Astrocyte (in vitro differentiated cells and primary cell): ENCODE results near the gene ACD. TPM values are rescaled to one million over a fixed set of nuclear protein-coding genes. Genes with fewer than 3 reads are reported as not detected.

ENCODE experiments used
- DNase-seq: peaks from one replicate; pipeline ENCODE4 v3.0.0-alpha.2; 2010; ENCODE audit warnings: low read depth
- FAIRE-seq: peaks from 2 replicates; lab custom pipeline; 2011; peaks lifted over from hg19 to GRCh38; lab: Jason Lieb, UNC
- H2AFZ ChIP-seq: 2 replicates; pipeline ENCODE4 v1.6.0; 2012; ENCODE audit warnings: low read depth, low read length, inconsistent platforms
- H3K27ac ChIP-seq: 2 replicates; pipeline ENCODE4 v1.5.1; 2011; ENCODE audit warnings: low read depth, low read length, inconsistent platforms
- H3K27me3 ChIP-seq: 2 replicates; pipeline ENCODE4 v1.6.0; 2011; ENCODE audit warnings: low read length, inconsistent platforms; ENCODE audit not compliant: insufficient read depth
- H3K36me3 ChIP-seq: 2 replicates; pipeline ENCODE4 v1.5.1; 2011; ENCODE audit warnings: low read length, inconsistent platforms; ENCODE audit not compliant: insufficient read depth
- H3K4me1 ChIP-seq: 2 replicates; pipeline ENCODE4 v1.5.1; 2011; ENCODE audit warnings: low read length, inconsistent platforms; ENCODE audit not compliant: insufficient read depth
- H3K4me2 ChIP-seq: 2 replicates; pipeline ENCODE4 v1.6.0; 2012; ENCODE audit warnings: low read length, inconsistent platforms
- H3K4me3 ChIP-seq: 2 replicates; pipeline ENCODE4 v1.5.1; 2011; ENCODE audit warnings: low read depth, mild to moderate bottlenecking, low read length, inconsistent platforms; ENCODE audit not compliant: insufficient read depth
- H3K79me2 ChIP-seq: 2 replicates; pipeline ENCODE4 v1.6.0; 2012; ENCODE audit warnings: mild to moderate bottlenecking, low read length, inconsistent platforms; ENCODE audit not compliant: insufficient read depth
- H3K9ac ChIP-seq: 2 replicates; pipeline ENCODE4 v1.6.0; 2012; ENCODE audit warnings: mild to moderate bottlenecking, low read length, inconsistent platforms
- H3K9me3 ChIP-seq: 2 replicates; pipeline ENCODE4 v1.5.1; 2012; ENCODE audit warnings: low read depth, mild to moderate bottlenecking, low read length, inconsistent platforms; ENCODE audit not compliant: insufficient read depth
- H4K20me1 ChIP-seq: 2 replicates; pipeline ENCODE4 v1.6.0; 2012; ENCODE audit warnings: low read length, inconsistent platforms; ENCODE audit not compliant: insufficient read depth
- H3K27ac Mint-ChIP-seq: one replicate; pipeline ENCODE4 v1.8.0; 2021; ENCODE audit warnings: mild to moderate bottlenecking, mixed read lengths; ENCODE audit not compliant: unreplicated experiment
- H3K27me3 Mint-ChIP-seq: one replicate; pipeline ENCODE4 v1.8.0; 2021; ENCODE audit warnings: low read depth, mixed read lengths; ENCODE audit not compliant: unreplicated experiment
- H3K36me3 Mint-ChIP-seq: one replicate; pipeline ENCODE4 v1.8.0; 2021; ENCODE audit warnings: low read depth, mixed read lengths; ENCODE audit not compliant: unreplicated experiment
- H3K4me1 Mint-ChIP-seq: one replicate; pipeline ENCODE4 v1.8.0; 2021; ENCODE audit warnings: low read depth, mixed read lengths; ENCODE audit not compliant: unreplicated experiment
- H3K4me3 Mint-ChIP-seq: one replicate; pipeline ENCODE4 v1.8.0; 2021; ENCODE audit warnings: mild to moderate bottlenecking, moderate library complexity, mixed read lengths; ENCODE audit not compliant: unreplicated experiment
- H3K9me3 Mint-ChIP-seq: one replicate; pipeline ENCODE4 v1.8.0; 2021; ENCODE audit warnings: mild to moderate bottlenecking, mixed read lengths; ENCODE audit not compliant: unreplicated experiment
- EZH2 ChIP-seq: IDR thresholded peaks from 2 replicates; pipeline ENCODE4 v1.6.1; 2012; ENCODE audit warnings: mild to moderate bottlenecking, low read length, inconsistent platforms; ENCODE audit not compliant: insufficient read depth
- total RNA-seq: library from RNA; stranded (reverse); gene quantifications from 2 replicates; pipeline ENCODE4 v1.2.1, GENCODE V29; 2021
- TF ChIP-seq, protein P1 (sequence below): IDR thresholded peaks from 2 replicates; pipeline ENCODE4 v1.5.1; 2011; ENCODE audit warnings: low read depth, mild to moderate bottlenecking, inconsistent platforms, low read length, moderate library complexity; ENCODE audit not compliant: insufficient read depth

The ACD gene
- total RNA-seq, 1 donor from 2014 or later = 11.8 TPM

DNA sequence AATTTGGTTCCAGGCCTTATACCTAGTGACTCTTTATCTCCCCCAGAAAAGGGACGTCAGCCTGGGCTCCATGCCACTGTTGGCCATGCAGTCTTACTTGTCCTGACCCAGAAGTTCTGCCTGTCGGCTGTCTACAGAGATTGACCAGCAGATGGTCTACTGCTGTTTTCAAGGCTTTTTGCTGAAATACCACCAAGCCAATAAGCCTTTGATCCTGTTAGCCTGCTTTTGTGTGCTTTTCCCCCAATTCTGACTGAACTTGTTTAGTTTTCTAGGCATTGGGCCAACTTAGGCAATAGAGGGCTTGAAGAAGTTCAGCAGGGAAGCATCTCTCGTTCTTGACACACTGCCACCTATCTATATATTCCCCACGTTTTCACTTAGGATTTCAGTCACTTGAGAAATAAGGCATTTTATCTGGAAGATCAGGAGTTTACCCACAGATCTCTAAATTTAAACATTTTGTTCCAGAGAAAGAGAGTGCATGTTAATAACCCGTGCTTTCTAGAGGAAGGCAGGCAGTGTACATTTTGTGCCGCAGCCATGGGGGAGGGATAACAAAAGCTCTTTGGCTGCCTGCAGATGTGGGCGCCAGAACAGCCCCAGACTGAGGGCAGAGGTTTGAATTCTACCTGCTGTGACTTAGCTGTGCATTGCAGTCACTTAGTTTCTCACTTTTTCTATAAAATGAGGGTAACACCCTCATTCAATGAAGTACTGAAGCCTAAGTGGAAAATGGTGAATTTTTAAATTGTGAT, 27.5 kb downstream of the ACD start:
- FAIRE-seq = no peak
- Histone ChIP-seq H3K9me3 (no peaks in the 10 kb centered on the region), H3K27me3 (no peaks in the 10 kb centered on the region), H3K27ac (no peak overlapping the region), H3K36me3 (peaks cover 39% of the 10 kb centered on the region), H3K4me3 (no peak overlapping the region), H3K9ac (no peak overlapping the region), H4K20me1 (peaks cover 34% of the 10 kb centered on the region), H3K79me2 (no peaks in the 10 kb centered on the region), H3K4me1 (no peaks in the 10 kb centered on the region), H3K4me2 (no peak overlapping the region), H2AFZ (no peak overlapping the region)
- H3K9me3 Mint-ChIP-seq = no peaks in the 10 kb centered on the region
- H3K36me3 Mint-ChIP-seq = peaks cover 10% of the 10 kb centered on the region
- no peaks in the 10 kb centered on the region for H3K4me1 Mint-ChIP-seq
- DNase-seq = no peak
- TF ChIP-seq EZH2 = no peak
- TF ChIP-seq, protein P1, sequence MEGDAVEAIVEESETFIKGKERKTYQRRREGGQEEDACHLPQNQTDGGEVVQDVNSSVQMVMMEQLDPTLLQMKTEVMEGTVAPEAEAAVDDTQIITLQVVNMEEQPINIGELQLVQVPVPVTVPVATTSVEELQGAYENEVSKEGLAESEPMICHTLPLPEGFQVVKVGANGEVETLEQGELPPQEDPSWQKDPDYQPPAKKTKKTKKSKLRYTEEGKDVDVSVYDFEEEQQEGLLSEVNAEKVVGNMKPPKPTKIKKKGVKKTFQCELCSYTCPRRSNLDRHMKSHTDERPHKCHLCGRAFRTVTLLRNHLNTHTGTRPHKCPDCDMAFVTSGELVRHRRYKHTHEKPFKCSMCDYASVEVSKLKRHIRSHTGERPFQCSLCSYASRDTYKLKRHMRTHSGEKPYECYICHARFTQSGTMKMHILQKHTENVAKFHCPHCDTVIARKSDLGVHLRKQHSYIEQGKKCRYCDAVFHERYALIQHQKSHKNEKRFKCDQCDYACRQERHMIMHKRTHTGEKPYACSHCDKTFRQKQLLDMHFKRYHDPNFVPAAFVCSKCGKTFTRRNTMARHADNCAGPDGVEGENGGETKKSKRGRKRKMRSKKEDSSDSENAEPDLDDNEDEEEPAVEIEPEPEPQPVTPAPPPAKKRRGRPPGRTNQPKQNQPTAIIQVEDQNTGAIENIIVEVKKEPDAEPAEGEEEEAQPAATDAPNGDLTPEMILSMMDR = no peak
- no peak overlapping the region for H3K27ac Mint-ChIP-seq
- no peaks in the 10 kb centered on the region for H3K27me3 Mint-ChIP-seq
- H3K4me3 Mint-ChIP-seq = no peak overlapping the region

DNA sequence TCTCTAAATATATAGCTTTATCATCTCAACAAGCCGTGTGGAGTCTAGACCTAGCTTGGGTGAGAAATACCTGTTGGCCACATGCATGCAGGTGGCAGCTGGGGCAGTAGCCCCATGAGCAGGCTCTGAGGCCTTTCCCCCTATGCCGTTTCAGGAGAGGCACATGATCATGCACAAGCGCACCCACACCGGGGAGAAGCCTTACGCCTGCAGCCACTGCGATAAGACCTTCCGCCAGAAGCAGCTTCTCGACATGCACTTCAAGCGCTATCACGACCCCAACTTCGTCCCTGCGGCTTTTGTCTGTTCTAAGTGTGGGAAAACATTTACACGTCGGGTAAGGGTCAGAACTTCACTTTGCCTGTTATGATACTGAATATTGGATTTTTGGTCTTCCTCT, 31.8 kb downstream of the ACD start:
- no peak for TF ChIP-seq EZH2
- TF ChIP-seq, protein P1 = no peak
- Histone ChIP-seq H3K4me3 (no peak overlapping the region), H4K20me1 (peaks cover 19% of the 10 kb centered on the region), H3K79me2 (no peaks in the 10 kb centered on the region), H3K9ac (no peak overlapping the region), H3K36me3 (peaks cover 44% of the 10 kb centered on the region), H3K9me3 (no peaks in the 10 kb centered on the region), H3K27me3 (no peaks in the 10 kb centered on the region), H3K4me2 (no peak overlapping the region), H2AFZ (no peak overlapping the region), H3K27ac (no peak overlapping the region), H3K4me1 (no peaks in the 10 kb centered on the region)
- H3K27ac Mint-ChIP-seq = no peak overlapping the region
- no peak for DNase-seq
- no peaks in the 10 kb centered on the region for H3K27me3 Mint-ChIP-seq
- no peaks in the 10 kb centered on the region for H3K9me3 Mint-ChIP-seq
- no peaks in the 10 kb centered on the region for H3K4me1 Mint-ChIP-seq
- H3K4me3 Mint-ChIP-seq = no peak overlapping the region
- peaks cover 4% of the 10 kb centered on the region for H3K36me3 Mint-ChIP-seq
- no peak for FAIRE-seq

DNA sequence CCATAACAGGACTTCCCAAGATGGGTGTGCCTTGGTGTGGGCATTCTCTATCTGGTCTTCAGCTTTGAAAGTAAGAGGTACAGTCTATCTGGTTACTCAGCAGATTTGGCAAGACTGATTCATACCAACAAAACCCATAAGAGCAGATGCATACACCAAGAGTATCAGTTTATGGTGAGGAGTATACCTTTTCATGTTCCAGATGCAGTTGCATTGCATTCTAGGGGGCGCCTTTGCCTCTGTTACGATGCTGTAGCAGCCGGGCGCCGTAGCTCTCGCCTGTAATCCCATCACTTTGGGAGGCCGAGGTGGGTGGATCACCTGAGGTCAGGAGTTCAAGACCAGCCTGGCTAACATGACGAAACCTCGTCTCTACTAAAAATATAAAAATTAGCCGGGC, 46.3 kb downstream of the ACD start:
- H3K9me3 ChIP-seq = no peaks in the 10 kb centered on the region
- Mint-ChIP-seq H3K4me3 (no peak overlapping the region), H3K36me3 (peaks cover 16% of the 10 kb centered on the region), H3K9me3 (no peaks in the 10 kb centered on the region), H3K27me3 (no peaks in the 10 kb centered on the region), H3K4me1 (no peaks in the 10 kb centered on the region), H3K27ac (no peak overlapping the region)
- no peak overlapping the region for H3K9ac ChIP-seq
- H3K4me1 ChIP-seq = no peaks in the 10 kb centered on the region
- H2AFZ ChIP-seq = no peak overlapping the region
- H3K36me3 ChIP-seq = peaks cover 17% of the 10 kb centered on the region
- TF ChIP-seq, protein P1 = no peak
- no peak for TF ChIP-seq EZH2
- no peak overlapping the region for H3K4me3 ChIP-seq
- no peak overlapping the region for H3K27ac ChIP-seq
- no peaks in the 10 kb centered on the region for H3K27me3 ChIP-seq
- no peak overlapping the region for H3K4me2 ChIP-seq
- peaks cover 18% of the 10 kb centered on the region for H4K20me1 ChIP-seq
- no peak for FAIRE-seq
- DNase-seq = no peak
- peaks cover 11% of the 10 kb centered on the region for H3K79me2 ChIP-seq
